Amniotic epithelial cell (primary cell): ENCODE measurements around the gene ADARB1.

Source experiments
- DNase-seq: peaks from one replicate; pipeline ENCODE4 v3.0.0-alpha.2; 2010; ENCODE audit warnings: low read depth

Gene ADARB1

DNA sequence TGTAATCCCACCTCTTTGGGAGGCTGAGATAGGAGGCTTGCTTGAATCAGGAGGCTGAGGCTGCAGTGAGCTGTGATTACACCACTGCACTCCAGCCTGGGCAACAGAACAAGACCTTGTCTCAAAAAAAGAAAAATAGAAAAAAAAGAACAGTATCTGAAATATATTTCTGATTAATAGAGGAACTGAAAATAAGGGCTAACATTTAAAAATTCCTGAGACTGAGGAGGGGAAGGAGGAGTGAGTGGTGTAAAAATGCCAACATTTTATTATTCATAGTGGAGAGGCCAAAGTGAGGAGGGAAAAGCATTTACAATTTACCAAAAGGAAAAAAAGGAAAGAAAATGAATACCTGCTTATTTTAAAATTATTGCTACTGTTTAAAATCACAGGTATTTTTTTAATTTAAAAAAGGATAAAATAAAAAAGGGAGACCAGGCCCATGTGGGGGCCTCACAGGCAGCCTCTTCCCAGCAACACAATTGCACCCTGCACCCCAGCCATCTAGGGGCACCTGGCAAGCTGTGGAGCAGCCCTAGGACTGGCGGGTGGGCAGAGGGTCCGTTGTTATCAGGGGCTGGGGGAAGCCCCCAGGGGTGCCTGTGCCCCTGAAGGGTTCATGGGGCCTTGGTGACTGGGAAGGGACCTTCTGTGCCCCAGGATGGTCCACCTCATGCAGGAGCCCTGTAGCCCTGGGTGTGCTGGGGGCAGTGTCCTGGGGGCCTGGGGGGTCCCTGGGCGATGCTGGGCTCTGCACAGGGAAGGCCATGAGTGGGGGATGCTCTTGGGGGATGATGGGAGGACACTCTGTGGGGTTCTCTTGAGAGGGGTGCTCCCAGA lies 34.8 kb upstream of the ADARB1 start:
- no peak for DNase-seq

DNA sequence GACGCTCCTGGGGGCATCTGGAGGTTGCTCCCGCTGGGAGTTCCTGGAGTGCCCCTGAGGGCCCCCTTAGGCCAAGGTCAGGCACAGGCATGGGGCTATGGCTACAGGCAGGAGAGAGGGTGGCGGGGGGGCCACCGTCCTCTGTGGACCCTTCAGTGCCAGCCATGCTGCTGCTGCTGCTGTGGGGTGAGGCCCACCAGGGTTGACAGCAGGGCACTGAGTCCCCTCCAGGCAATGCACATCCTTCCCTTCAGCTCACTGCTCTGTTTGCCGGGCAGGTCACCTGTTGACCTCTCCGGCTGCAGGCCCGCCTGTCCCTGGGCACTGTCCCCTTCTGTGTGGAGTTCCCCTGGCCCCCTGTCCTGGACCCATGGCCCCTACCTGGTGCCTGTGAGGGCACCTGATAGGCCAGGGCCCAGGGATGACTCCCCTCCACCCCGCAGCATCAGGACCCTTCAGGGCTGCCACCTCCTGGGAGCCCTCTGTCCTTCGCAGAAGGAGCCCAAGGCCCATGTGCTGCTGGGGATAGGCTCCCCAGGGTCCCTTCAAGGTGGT lies 34.1 kb upstream of the ADARB1 start:
- no peak for DNase-seq

DNA sequence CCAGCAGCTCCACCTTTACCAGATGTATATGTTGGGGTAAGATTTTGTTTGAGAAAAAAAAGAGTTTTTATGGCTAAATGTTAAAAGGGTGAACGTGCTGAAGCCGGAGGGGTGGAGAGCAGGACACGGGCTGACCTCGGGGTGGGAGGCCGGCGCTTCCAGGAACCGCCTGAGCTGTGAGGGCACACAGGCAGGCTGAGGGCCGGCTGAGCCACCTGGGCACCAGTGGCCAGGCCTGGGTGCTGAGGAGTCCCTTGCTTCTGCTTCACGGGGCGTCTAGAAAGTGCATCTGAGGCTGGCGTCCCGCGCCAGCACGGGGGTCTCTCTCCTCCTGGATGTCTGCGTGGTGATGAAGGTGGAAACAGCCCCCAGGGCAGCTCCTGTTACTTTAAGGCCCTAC lies 33.6 kb upstream of the ADARB1 start:
- DNase-seq, result no peak

DNA sequence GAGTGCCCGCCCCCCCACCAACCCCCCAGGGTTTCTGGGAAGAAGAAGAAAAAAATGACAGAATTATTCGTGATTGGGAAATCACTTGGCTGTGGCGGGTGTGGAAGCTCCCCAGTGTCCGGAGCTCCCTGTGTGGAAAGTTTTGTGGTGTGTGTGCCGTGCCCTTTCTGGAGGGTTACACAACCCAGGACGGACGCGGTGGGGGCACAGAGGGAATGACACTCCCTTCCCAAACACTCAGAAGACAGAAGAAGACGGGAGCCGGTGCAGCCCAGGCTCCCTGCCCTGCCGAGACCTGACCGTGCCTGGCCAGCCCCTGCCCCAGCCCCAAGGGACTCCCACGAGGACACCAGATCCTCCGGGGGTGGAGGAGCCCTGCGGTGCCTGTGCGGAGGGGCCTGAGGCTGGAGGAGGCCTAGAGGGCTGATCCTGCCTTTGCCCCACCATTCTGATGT lies 33.0 kb upstream of the ADARB1 start:
- DNase-seq, result peak; percentile 93

DNA sequence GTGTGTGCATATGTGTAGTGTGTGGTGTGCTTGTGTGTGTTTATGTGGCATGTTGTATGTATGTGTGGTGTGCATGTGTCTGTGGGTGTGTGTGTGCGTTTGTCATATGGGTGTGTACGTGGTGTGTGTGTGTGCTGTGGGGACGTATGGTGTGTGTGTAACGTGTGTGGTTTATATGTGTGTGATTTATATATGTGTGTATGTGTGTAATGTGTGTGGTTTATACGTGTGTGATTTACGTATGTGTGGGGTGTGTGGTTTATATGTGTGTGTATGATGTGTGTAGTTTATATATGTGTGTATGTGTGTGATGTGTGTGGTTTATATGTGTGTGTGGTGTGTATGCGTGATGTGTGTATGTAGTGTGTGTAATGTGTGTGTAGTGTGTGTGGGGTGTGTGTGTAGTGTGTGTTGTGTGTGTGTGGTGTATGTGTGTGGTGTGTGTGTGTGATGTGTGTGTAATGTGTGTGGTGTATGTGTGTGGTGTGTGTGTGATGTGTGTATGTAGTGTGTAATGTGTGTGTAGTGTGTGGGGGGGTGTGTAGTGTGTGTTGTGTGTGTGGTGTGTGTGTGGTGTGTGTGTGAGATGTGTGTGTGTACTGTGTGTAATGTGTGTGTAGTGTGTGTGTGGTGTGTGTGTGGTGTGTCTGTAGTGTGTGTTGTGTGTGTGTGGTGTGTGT lies 32.3 kb upstream of the ADARB1 start:
- DNase-seq, result no peak

DNA sequence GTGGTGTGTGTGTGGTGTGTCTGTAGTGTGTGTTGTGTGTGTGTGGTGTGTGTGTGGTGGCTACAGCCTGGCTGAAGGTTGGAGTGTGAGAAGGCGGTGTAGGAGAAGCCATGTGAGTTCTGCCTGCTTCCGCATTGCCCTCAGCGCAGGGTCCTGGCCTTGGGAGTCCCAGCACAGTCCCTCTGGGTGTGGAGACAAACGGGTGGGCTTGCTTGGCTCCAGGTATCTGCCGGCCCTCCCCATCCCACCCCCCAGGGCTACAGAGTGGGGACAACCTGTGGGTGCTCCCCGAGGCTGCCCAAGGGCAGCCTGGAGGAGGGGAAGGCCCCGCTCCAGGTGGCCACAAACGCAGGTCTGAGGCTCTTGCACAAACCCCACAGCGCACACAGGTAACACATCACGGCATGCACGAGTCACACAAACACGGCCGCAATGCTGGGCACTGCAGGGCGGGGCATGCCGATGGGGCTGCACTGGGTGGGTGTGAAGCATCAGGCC lies 31.7 kb upstream of the ADARB1 start:
- no peak for DNase-seq

DNA sequence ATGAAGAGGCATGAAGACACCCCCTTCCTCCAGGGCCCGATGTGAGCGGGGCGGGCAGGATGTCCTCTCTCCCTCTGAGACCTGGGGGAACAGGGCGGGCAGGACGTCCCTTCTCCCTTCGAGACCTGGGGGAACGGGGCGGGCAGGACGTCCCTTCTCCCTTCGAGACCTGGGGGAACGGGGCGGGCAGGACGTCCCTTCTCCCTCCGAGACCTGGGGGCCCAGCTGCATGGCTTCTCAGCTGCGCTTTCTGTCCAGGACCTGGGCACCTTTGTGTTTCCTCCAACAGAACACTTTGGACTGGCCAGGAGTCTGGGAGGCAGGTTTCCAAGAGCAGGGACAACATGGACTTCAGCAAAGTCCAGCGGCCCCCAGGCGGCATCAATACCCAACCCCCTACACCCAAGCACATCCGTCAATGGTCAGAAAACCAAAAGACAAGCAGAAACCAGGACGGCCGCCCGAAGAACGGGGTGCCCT lies 30.8 kb upstream of the ADARB1 start:
- DNase-seq, result no peak

DNA sequence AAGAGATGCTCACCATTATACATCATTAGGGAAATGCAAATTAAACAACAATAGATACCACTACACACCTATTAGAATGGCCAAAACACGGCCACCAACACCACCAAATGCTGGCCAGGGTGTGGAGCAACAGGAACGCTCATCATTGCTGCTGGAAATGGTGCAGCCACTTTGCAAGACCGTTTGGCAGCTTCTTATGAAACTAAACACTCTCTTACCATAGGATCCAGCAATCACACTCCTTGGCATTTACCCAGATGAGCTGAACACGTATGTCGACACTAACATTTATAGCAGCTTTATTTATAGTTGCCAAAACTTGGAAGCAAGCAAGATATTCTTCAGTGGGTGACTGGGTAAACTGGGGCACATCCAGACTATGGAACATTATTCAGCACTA lies 28.9 kb upstream of the ADARB1 start:
- peak; percentile 62 for DNase-seq

DNA sequence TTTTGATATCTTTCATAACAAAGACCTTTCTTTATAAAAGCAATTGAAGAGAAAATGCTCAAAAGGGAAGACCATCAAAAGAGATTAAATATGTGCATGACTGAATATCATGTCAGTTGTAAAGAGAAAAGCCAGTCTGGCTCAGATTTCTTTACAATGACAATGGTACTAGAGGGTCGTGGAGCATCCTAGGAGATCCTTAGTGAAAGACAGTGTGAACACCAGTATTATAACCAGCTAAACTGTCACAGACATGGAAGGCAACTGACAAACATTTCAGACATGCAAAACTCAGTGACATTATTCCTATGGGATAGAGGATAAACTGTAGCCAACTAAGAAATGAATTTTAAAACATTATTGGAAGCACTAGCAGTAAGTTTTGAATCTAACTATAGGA lies 27.1 kb upstream of the ADARB1 start:
- DNase-seq, result no peak

DNA sequence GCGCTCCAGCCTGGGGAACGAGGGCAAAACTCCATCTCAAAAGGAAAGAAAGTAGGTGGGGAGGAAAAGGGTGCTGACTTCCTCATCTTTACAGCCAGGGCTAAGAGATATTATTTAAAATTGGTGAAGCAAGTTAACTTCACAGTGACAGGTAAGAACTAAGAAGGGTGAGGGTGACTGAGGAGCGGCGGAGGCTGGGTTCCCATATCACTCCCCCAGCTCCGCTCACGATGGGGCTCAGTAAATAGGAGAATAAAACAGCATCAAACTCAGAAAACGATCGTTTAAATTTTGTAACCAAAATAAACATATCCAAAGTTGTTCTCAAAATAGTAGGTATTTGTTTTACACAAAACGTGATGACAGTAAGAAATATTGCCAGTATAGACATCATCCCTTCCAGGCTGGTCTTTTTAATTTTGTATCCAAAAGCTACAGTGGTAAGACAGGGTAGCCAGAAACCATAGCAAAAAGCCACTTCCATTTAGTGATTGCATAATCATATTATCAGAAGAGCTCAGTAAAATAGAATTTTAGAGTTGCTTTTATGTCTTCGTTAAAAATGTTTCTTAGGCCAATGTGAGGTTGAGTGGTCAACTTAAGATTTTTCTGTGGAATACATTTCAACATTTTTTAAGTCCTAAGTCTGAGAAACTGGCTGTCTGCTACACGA lies 26.2 kb upstream of the ADARB1 start:
- no peak for DNase-seq

DNA sequence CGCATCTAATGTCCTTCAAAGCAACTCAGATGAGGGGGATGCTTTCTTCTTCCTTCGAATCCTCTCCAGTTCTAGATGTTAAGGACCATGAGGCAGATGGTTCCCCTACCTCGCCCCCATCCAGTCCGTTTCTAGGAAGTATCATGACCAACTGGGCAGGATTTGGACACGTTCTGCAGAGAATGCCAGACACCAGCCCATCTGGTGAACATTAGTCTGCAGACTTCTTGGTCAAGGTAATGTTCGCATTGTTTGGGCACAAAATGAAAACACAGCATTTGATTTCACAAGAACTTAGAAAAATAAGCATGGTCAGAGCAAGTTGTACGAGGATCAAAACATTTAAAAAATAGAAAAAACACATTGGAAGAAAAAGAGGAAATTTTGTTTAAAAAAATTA lies 25.4 kb upstream of the ADARB1 start:
- DNase-seq, result peak; percentile 15

DNA sequence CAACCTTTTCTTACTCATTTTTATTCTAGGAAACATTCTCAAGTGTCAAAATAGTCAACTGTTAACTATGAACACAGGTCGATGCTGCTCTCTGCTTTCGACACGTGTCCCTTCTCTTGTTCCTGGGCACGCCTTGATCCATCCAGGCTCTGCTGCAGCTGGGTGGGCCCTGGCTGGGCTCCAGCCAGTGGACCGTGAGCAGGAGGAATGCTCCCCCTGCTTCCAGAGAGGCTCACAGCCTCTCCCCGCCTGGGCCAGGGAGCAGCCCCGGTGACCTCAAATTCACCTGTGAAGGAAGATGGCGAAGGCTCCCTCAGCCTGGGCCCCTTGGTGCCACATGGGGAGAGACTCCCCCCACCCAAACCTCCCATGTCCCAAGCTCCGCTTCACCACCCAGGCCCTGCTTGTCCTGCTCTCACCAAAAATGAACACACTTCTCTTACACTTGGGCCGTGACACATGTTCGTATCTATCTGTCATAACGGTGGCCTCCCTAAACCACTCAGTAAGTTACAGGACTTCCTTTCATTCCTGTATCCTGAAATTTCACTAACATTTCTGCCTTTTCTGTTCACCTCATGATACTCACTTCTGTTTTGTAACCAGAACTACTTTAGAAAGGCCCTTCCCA lies 24.6 kb upstream of the ADARB1 start:
- peak; percentile 48 for DNase-seq

DNA sequence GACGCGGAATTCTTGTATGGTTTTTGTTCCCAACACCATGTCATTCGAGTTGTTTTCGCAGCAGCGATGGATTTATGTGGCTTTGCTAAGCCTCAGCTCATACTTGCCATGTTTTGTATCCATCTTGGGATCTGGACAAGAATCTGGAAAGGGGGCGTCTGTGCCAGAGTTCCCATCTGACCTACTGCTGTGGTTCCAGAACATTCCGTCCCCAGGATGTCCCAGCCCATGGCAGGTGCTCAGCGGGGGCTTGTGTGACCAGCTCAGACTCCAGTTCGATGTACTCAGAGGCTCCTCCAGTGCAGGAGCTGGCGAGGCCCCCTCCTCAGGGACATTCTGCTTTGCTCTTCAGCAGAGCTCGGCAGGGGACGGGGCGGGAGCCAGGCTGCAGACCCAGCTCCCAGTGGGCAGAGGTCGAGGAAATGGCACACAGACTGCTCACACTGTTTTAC lies 24.0 kb upstream of the ADARB1 start:
- peak; percentile 93 for DNase-seq

DNA sequence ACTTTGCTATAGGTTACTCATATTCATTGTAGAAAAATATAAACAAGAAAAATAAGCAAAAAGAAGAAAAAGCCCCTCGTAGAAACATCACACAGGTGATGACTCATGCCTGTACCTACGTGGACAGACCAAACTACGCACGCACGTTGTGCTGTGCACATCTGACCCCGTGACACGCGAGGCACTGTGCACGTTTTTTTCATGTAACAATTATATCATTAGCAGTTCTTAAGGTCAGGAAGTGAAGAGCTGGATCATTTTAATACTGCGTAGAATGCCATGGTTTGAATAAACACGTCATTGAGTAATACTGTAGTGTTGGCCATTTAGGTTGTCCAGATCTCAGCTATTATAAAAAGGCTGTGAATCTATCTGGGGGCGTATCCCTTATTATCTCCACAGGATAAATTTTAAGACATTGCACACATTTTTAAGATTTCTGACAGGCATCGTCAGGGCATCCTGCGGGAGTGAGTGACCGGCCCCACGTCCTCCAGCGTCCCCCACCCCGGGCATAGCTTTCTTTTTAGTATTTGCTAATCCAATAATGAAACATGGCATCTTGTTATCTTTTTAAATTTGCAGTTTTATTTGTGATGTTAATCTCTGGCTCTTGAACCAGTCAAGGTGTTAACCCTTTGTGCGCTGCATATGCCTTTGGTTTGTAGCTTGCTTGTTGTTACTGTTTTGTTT lies 23.4 kb upstream of the ADARB1 start:
- peak; percentile 98 for DNase-seq

DNA sequence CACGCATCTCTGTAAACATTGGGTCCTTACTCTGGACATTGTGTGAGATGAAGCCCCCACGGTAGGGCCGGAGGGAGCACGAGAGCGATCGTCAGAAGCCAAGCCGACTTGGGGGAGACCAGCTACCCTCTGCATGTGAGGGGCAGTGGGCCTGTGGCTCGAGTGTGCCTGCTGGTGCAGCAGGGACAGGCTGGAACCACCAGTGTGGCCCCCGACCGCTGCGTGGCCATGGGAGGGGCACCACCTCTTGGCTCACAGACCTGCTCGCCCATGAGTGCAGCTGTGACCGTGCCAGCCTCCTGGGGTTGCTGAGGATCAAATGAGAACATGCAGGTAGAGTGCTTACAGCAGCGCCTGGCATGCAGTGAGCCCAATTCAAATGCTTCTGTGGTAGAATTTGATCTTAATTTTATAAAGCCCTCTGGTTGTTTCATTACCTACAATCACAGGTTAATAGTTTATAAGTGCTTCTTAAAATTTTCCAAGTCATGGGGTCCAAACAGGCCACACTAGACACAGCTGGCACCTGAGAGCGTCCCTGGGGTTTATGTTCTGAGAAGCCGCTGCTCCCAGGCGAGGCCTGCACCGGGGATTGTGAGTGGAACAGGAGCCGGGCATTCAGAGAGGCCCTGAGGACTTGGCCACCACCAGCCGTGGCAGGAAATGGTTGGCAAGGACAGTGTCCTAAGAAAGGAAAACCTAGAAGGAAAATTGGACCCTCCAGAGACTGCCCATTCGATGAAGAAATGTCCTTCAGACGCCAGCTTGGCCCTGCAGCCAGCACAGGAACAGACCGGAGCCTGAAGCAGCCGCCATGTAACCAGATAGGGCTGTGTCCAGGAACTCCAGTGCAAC lies 22.6 kb upstream of the ADARB1 start:
- DNase-seq, result no peak

DNA sequence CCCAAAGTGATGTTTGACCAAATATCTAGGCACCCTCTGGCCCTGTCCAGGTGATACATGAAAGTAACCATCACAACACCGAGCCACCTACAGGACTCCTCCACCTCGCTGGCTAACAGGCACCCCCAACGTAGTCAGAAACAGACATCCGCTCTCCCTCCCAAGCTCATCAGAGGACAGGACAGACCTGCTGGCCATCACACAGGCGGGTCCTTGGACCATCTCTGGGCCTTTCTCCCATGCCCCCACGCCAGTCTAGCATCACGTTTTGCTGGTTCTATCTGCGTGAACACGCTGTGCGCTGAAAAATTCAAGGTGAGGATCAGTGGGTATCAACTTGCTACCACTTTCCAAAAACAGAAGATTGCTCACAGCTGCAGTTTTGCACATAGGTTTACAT lies 21.4 kb upstream of the ADARB1 start:
- DNase-seq, result no peak

DNA sequence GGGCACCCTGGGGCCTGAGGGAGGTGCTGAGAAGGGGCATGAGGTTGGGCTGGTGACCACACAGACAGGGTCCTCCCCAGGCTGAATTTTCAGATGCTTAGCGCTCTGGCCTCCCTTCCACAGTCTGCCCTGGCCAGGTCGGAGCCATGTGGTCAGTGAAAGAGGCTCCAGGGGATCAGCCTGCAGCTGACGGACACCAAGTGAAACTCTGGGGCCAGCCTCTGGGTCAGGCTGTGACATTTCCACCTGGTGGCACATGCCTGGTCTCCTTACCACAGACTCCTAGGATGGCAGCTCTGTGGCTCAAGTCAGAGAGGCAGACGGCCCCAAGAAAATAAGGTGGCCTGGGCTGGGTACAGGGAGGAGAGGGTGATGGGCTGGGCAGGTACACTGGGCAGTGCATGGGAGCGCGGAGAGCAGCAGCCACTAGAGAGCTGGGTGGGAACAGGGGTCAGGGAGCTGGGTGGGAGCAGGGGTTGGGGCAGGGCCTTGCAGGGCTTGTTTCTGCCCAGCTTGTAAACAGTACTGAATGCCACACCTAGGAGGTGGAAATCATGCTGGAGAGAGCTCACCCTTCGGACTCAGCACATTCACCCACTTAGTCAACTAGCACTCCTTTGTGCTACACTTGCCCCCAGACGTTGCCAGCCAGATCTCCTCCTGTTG lies 20.7 kb upstream of the ADARB1 start:
- no peak for DNase-seq

DNA sequence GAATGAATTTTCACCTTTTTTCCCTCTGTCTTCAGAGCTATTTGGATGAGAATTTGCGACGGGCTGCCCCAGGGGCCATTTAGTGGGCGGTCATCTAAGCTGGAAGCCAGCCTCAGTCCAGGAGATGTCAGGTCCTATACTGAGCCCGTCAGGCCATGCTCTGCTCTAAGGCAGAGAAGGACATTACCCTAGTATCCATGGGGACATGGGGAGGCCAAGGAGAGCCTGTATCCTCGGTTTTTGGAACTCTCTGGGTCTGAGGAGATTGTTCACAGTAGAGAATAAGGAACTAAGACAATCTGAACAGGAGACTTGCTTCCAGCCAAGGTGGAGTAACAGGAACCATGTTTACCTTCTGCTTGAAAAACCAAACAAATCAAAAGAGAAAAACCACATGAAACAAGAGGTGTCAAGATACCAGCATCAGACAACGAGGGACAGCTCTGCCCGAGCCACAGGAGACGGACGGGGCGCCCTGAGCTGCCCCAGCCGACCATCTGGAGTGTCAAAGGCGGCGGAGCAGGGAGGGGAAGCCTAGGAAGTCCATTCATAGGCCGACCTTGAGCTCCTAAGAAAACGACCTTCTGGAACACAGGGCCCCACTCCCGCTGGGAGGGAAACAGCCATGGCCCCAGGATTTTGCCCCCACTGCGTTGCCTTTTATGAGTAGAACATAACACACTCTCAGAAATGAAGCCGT lies 20.0 kb upstream of the ADARB1 start:
- no peak for DNase-seq
